ENCODE data around the gene SARNP. TPM values are rescaled to one million over a fixed set of nuclear protein-coding genes. Genes with fewer than 3 reads are reported as not detected.

The SARNP gene
- total RNA-seq, 2 experiments from 2014 or later = 91.1 to 94.8 TPM

GRCh38 chr12:55729819-55730818, 87.4 kb downstream of the SARNP start:
- peak overlapping the region; percentile 93 for H3K27ac Mint-ChIP-seq
- H3K27me3 Mint-ChIP-seq (ENCODE audit: low read depth) = no peaks in the 10 kb centered on the region
- H3K9me3 Mint-ChIP-seq (ENCODE audit: insufficient read depth) = no peaks in the 10 kb centered on the region
- DNase-seq (peak; percentile 75), ATAC-seq (peak; percentile 61)
- CTCF ChIA-PET = interaction anchor here (0.6 to 3.1 kb wide), 19 partner anchors 9 to 460 kb away, joined by 3 to 84 read pairs (median 4); partner anchors contain the start of genes BLOC1S1, DNAJC14, GDF11 and ORMDL2
- POLR2A ChIA-PET = interaction anchor here (0.9 to 2.6 kb wide), 12 partner anchors 8 to 738 kb away, joined by 3 to 34 read pairs (median 5); partner anchors contain the start of genes BLOC1S1, DNAJC14, ORMDL2 and RAB5B
- H3K4me1 Mint-ChIP-seq (ENCODE audit: low read depth) = peaks cover 49% of the 10 kb centered on the region
- peaks cover 20% of the 10 kb centered on the region for H3K36me3 Mint-ChIP-seq (ENCODE audit: low read depth)
- peak overlapping the region; percentile 84 for H3K4me3 Mint-ChIP-seq

- peak within 1 kb of the TSS; percentile 93 for H3K27ac Mint-ChIP-seq
- H3K4me3 Mint-ChIP-seq = peak within 1 kb of the TSS; percentile 84
- ChIA-PET POLR2A (interaction anchor here (0.9 to 2.6 kb wide), 12 partner anchors 9 to 737 kb away, joined by 3 to 34 read pairs (median 5); partner anchors contain the start of genes BLOC1S1, DNAJC14, ORMDL2 and RAB5B), CTCF (interaction anchor here (0.5 to 3.1 kb wide), 15 partner anchors 10 to 581 kb away, joined by 3 to 84 read pairs (median 5); partner anchors contain the start of genes BLOC1S1, DNAJC14, GDF11 and ORMDL2)
- peaks cover 59% of the 10 kb centered on the region for H3K4me1 Mint-ChIP-seq (ENCODE audit: low read depth)
- peak; percentile 64 for ATAC-seq
- H3K9me3 Mint-ChIP-seq (ENCODE audit: insufficient read depth) = no peaks in the 10 kb centered on the region
- H3K27me3 Mint-ChIP-seq (ENCODE audit: low read depth) = no peaks in the 10 kb centered on the region
- DNase-seq = peak; percentile 75
- peaks cover 29% of the 10 kb centered on the region for H3K36me3 Mint-ChIP-seq (ENCODE audit: low read depth)
Measured at GRCh38 chr12:55728939-55729818, 88.3 kb downstream of the SARNP start, which contains the start of gene CD63. Gene CD63 (minus strand): TSS chr12:55729009. CDS start chr12:55728341, 668 bp downstream.

- ChIA-PET POLR2A (interaction anchor here (1.0 to 2.5 kb wide), 5 partner anchors 10 to 390 kb away, joined by 4 to 34 read pairs (median 8); partner anchors contain the start of genes BLOC1S1, ORMDL2, RAB5B and SARNP), CTCF (interaction anchor here (0.5 to 3.1 kb wide), 6 partner anchors 10 to 581 kb away, joined by 3 to 84 read pairs (median 8); partner anchors contain the start of genes BLOC1S1, GDF11, ORMDL2 and RDH5)
- DNase-seq = peak; percentile 40
- ATAC-seq = no peak
- Mint-ChIP-seq H3K9me3 (ENCODE audit: insufficient read depth) (no peaks in the 10 kb centered on the region), H3K27me3 (ENCODE audit: low read depth) (no peaks in the 10 kb centered on the region), H3K27ac (peak overlapping the region; percentile 71), H3K4me1 (ENCODE audit: low read depth) (peaks cover 59% of the 10 kb centered on the region), H3K36me3 (ENCODE audit: low read depth) (peaks cover 33% of the 10 kb centered on the region), H3K4me3 (peak overlapping the region; percentile 84)
Measured at GRCh38 chr12:55728186-55728938, 89.2 kb downstream of the SARNP start.

- Mint-ChIP-seq H3K27ac (peak overlapping the region; percentile 71), H3K4me1 (ENCODE audit: low read depth) (peaks cover 59% of the 10 kb centered on the region), H3K36me3 (ENCODE audit: low read depth) (peaks cover 35% of the 10 kb centered on the region), H3K4me3 (peak overlapping the region; percentile 84), H3K27me3 (ENCODE audit: low read depth) (no peaks in the 10 kb centered on the region), H3K9me3 (ENCODE audit: insufficient read depth) (no peaks in the 10 kb centered on the region)
- CTCF ChIA-PET = interaction anchor here (1.4 kb wide), 2 partner anchors 10 to 12 kb away, joined by 4 to 6 read pairs; no protein-coding TSS in a partner anchor
- POLR2A ChIA-PET = no interaction called here
- DNase-seq = no peak
- ATAC-seq = no peak
Measured at GRCh38 chr12:55727643-55728185, 89.8 kb downstream of the SARNP start.

- ChIA-PET CTCF (interaction anchor here (1.4 kb wide), 2 partner anchors 11 to 12 kb away, joined by 4 to 6 read pairs; no protein-coding TSS in a partner anchor), POLR2A (no interaction called here)
- Mint-ChIP-seq H3K27ac (peak overlapping the region; percentile 71), H3K9me3 (ENCODE audit: insufficient read depth) (no peaks in the 10 kb centered on the region), H3K27me3 (ENCODE audit: low read depth) (no peaks in the 10 kb centered on the region), H3K4me1 (ENCODE audit: low read depth) (peaks cover 52% of the 10 kb centered on the region), H3K36me3 (ENCODE audit: low read depth) (peaks cover 35% of the 10 kb centered on the region), H3K4me3 (peak overlapping the region; percentile 84)
- ATAC-seq (no peak), DNase-seq (no peak)
Measured at GRCh38 chr12:55726971-55727370, 90.6 kb downstream of the SARNP start.

- CTCF ChIA-PET = interaction anchor here (1.1 to 7.6 kb wide), 6 partner anchors 10 to 201 kb away, joined by 3 to 170 read pairs (median 12); partner anchors contain the start of gene BLOC1S1
- no peak for ATAC-seq
- Mint-ChIP-seq H3K27me3 (ENCODE audit: low read depth) (no peaks in the 10 kb centered on the region), H3K4me1 (ENCODE audit: low read depth) (peaks cover 57% of the 10 kb centered on the region), H3K27ac (no peak overlapping the region), H3K36me3 (ENCODE audit: low read depth) (peaks cover 35% of the 10 kb centered on the region), H3K9me3 (ENCODE audit: insufficient read depth) (no peaks in the 10 kb centered on the region), H3K4me3 (no peak overlapping the region)
- DNase-seq = no peak
- POLR2A ChIA-PET = interaction anchor here (1.1 to 2.3 kb wide), 2 partner anchors 9 to 12 kb away, joined by 6 to 17 read pairs; partner anchors contain the start of gene BLOC1S1
Measured at GRCh38 chr12:55725556-55725955, 92.0 kb downstream of the SARNP start.

- Mint-ChIP-seq H3K9me3 (ENCODE audit: insufficient read depth) (no peaks in the 10 kb centered on the region), H3K27me3 (ENCODE audit: low read depth) (no peaks in the 10 kb centered on the region), H3K27ac (peak overlapping the region; percentile 18), H3K36me3 (ENCODE audit: low read depth) (peaks cover 35% of the 10 kb centered on the region), H3K4me3 (no peak overlapping the region), H3K4me1 (ENCODE audit: low read depth) (peaks cover 57% of the 10 kb centered on the region)
- no peak for ATAC-seq
- no peak for DNase-seq
- ChIA-PET POLR2A (interaction anchor here (1.1 to 2.3 kb wide), 2 partner anchors 9 to 13 kb away, joined by 6 to 17 read pairs; partner anchors contain the start of gene BLOC1S1), CTCF (interaction anchor here (0.6 to 7.6 kb wide), 9 partner anchors 9 to 249 kb away, joined by 3 to 170 read pairs (median 7); partner anchors contain the start of genes BLOC1S1 and RAB5B)
Measured at GRCh38 chr12:55724940-55725309, 92.6 kb downstream of the SARNP start.

GRCh38 chr12:55724226-55724939, 93.1 kb downstream of the SARNP start:
- H3K36me3 Mint-ChIP-seq (ENCODE audit: low read depth) = peaks cover 35% of the 10 kb centered on the region
- H3K27me3 Mint-ChIP-seq (ENCODE audit: low read depth) = no peaks in the 10 kb centered on the region
- ATAC-seq = peak; percentile 41
- no peaks in the 10 kb centered on the region for H3K9me3 Mint-ChIP-seq (ENCODE audit: insufficient read depth)
- H3K4me1 Mint-ChIP-seq (ENCODE audit: low read depth) = peaks cover 59% of the 10 kb centered on the region
- H3K4me3 Mint-ChIP-seq = no peak overlapping the region
- H3K27ac Mint-ChIP-seq = peak overlapping the region; percentile 18
- ChIA-PET POLR2A (interaction anchor here (1.1 to 2.3 kb wide), 2 partner anchors 8 to 14 kb away, joined by 6 to 17 read pairs; partner anchors contain the start of gene BLOC1S1), CTCF (interaction anchor here (0.6 to 7.6 kb wide), 9 partner anchors 8 to 250 kb away, joined by 3 to 170 read pairs (median 7); partner anchors contain the start of genes BLOC1S1 and RAB5B)
- peak; percentile 83 for DNase-seq

- DNase-seq = no peak
- Mint-ChIP-seq H3K27ac (no peak overlapping the region), H3K4me3 (no peak overlapping the region), H3K4me1 (ENCODE audit: low read depth) (peaks cover 66% of the 10 kb centered on the region), H3K36me3 (ENCODE audit: low read depth) (peaks cover 41% of the 10 kb centered on the region), H3K9me3 (ENCODE audit: insufficient read depth) (no peaks in the 10 kb centered on the region), H3K27me3 (ENCODE audit: low read depth) (no peaks in the 10 kb centered on the region)
- ChIA-PET POLR2A (interaction anchor here (2.3 kb wide), 1 partner anchor 14 kb away, joined by 17 read pairs; no protein-coding TSS in a partner anchor), CTCF (interaction anchor here (1.2 to 7.6 kb wide), 3 partner anchors 14 to 210 kb away, joined by 3 to 170 read pairs (median 16); no protein-coding TSS in a partner anchor)
- ATAC-seq = no peak
Measured at GRCh38 chr12:55723516-55724225, 93.9 kb downstream of the SARNP start.
